HG03521 (cell line): ENCODE data around the gene RBM8A.

Experiments used
- ATAC-seq: cut with Tn5 transposase; IDR thresholded peaks from one replicate; pipeline ENCODE4 v1.9.1; 2021; ENCODE audit warnings: mild to moderate bottlenecking, moderate library complexity; ENCODE audit not compliant: unreplicated experiment

RBM8A gene

GRCh38 chr1:145884675-145885074, 42.6 kb downstream of the RBM8A start:
- ATAC-seq = no peak

- no peak for ATAC-seq
Measured at GRCh38 chr1:145879775-145880174, 47.5 kb downstream of the RBM8A start.

- no peak for ATAC-seq
Measured at GRCh38 chr1:145878724-145879123, 48.6 kb downstream of the RBM8A start.

- ATAC-seq = no peak
Measured at GRCh38 chr1:145877923-145878486, 49.3 kb downstream of the RBM8A start.

- no peak for ATAC-seq
Measured at GRCh38 chr1:145874646-145875045, 52.6 kb downstream of the RBM8A start.

- no peak for ATAC-seq
Measured at GRCh38 chr1:145871994-145872924, 55.0 kb downstream of the RBM8A start.
